CD4-positive, alpha-beta memory T cell (primary cell): Measurements from ENCODE around the gene HLA-DPA1. TPM values are rescaled to one million over a fixed set of nuclear protein-coding genes. Genes with fewer than 3 reads are reported as not detected.

ENCODE experiments used
- CTCF ChIA-PET: fragments of 350-600 bp; sonication (Branson Sonifier 250); formaldehyde crosslinking; loops from one replicate; lab custom pipeline; 2021; ENCODE audit warnings: inconsistent platforms; ENCODE audit not compliant: partially characterized antibody; lab: Charles Lee
- POLR2A ChIA-PET: fragments of 350-600 bp; sonication (Branson Sonifier 250); formaldehyde crosslinking; loops from one replicate; lab custom pipeline; 2021; ENCODE audit not compliant: partially characterized antibody; lab: Charles Lee
- DNase-seq, 5 donors: peaks; one replicate each; pipeline versions ENCODE4 v3.0.0 to v3.0.0-alpha.2; 2020 to 2022; ENCODE audit warnings: mixed read lengths in 1 of 5
- H3K27ac ChIP-seq: one replicate; pipeline ENCODE4 v1.7.0; 2013; ENCODE audit warnings: low read depth, low read length
- H3K27me3 ChIP-seq: 2 replicates; pipeline ENCODE4 v1.7.0; 2013; ENCODE audit warnings: mild to moderate bottlenecking, low read length, moderate library complexity; ENCODE audit not compliant: insufficient read depth
- H3K36me3 ChIP-seq: 2 replicates; pipeline ENCODE4 v1.7.0; 2013; ENCODE audit warnings: mild to moderate bottlenecking, low read length, moderate library complexity; ENCODE audit not compliant: insufficient read depth
- H3K4me1 ChIP-seq: 2 replicates; pipeline ENCODE4 v1.7.0; 2013; ENCODE audit warnings: mild to moderate bottlenecking, low read length, moderate library complexity; ENCODE audit not compliant: insufficient read depth
- H3K4me3 ChIP-seq, 2 donors: one replicate each; pipeline ENCODE4 v1.7.0; 2013; ENCODE audit warnings: low read length in 2 of 2, mild to moderate bottlenecking in 1 of 2
- H3K9me3 ChIP-seq, 2 donors: one replicate each; pipeline ENCODE4 v1.7.0; 2013; ENCODE audit warnings: low read length in 2 of 2, control low read depth in 1 of 2; ENCODE audit not compliant: control insufficient read depth in 1 of 2
- H3K27ac Mint-ChIP-seq, 7 donors: one replicate each; pipeline ENCODE4 v1.8.0; 2020 to 2021; ENCODE audit warnings: mixed read lengths in 7 of 7, mild to moderate bottlenecking in 6 of 7, inconsistent platforms in 3 of 7, moderate library complexity in 3 of 7
- H3K27me3 Mint-ChIP-seq, 2 donors: one replicate each; pipeline ENCODE4 v1.8.0; 2020 to 2021; ENCODE audit warnings: mixed read lengths in 2 of 2
- H3K36me3 Mint-ChIP-seq, 2 donors: one replicate each; pipeline ENCODE4 v1.8.0; 2020 to 2021; ENCODE audit warnings: mixed read lengths in 2 of 2, inconsistent platforms in 1 of 2, mild to moderate bottlenecking in 1 of 2
- H3K4me1 Mint-ChIP-seq, 4 donors: one replicate each; pipeline ENCODE4 v1.8.0; 2020 to 2021; ENCODE audit warnings: mixed read lengths in 4 of 4, mild to moderate bottlenecking in 1 of 4
- H3K4me3 Mint-ChIP-seq, 8 donors: one replicate each; pipeline ENCODE4 v1.8.0; 2020 to 2021; ENCODE audit warnings: mixed read lengths in 8 of 8, mild to moderate bottlenecking in 7 of 8, moderate library complexity in 6 of 8, inconsistent platforms in 3 of 8
- H3K9me3 Mint-ChIP-seq, 8 donors: one replicate each; pipeline ENCODE4 v1.8.0; 2020 to 2021; ENCODE audit warnings: mixed read lengths in 8 of 8, mild to moderate bottlenecking in 5 of 8, inconsistent platforms in 3 of 8, moderate library complexity in 1 of 8
- intact Hi-C: fragments of 100-400 bp; cut with micrococcal nuclease; formaldehyde crosslinking; loops from one replicate; pipeline ENCODE4 v1.15.1; 2023
- polyA plus RNA-seq, 2 donors: library from polyadenylated mRNA; unstranded; fragments of 300-500 nt; fragmentation: Illumina TruSeq; gene quantifications; one replicate each; pipeline ENCODE4 v1.2.3, GENCODE V29; 2021
- total RNA-seq, 2 experiments: library from RNA; stranded (reverse); gene quantifications; one replicate each; pipeline ENCODE4 v1.2.3, GENCODE V29; 2021

The HLA-DPA1 gene
- total and polyA plus RNA-seq, 4 experiments from 2014 or later: 17.0 to 41.6 (median 29.1) TPM

DNA sequence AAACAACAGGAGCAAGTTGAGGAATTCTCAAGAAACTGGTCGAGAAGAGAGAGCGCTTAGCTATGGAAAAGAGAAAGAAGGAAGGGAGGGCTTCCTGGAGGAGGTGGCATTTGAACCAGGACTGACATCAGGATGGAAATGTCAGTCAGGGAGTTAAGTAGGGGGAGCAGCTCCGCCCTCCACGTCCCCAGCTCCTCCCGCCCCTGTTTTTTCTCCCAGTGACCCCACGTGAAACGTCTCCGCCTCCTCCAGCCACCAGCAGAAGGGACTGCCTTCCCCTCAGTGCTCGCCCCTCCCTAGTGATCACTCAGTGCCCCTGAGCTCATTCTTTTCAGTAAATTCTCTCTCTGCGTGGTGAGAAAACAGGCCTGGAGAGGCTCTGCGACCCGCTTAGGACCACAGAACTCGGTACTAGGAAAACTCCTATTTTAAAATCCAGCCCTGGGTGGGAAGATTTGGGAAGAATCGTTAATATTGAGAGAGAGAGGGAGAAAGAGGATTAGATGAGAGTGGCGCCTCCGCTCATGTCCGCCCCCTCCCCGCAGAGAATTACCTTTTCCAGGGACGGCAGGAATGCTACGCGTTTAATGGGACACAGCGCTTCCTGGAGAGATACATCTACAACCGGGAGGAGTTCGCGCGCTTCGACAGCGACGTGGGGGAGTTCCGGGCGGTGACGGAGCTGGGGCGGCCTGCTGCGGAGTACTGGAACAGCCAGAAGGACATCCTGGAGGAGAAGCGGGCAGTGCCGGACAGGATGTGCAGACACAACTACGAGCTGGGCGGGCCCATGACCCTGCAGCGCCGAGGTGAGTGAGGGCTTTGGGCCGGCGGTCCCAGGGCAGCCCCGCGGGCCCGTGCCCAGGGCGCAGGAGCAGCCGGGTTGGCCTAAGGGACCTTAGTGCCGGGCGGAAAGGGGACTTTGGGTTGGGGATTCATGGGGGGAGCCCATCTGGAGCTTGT, 7.0 kb upstream of the HLA-DPA1 start:
- Mint-ChIP-seq H3K4me3 (peak overlapping the region in 4 of 8 donors; percentile 27 to 47 (median 36)), H3K36me3 (peaks cover 0 to 6% of the 10 kb centered on the region in 2 donors), H3K27me3 (peaks cover 3% of the 10 kb centered on the region in 2 donors), H3K27ac (peak overlapping the region in 2 of 7 donors; percentile 66 to 86), H3K4me1 (peaks cover 14 to 46% (median 21%) of the 10 kb centered on the region in 4 donors), H3K9me3 (peaks cover 0 to 2% (median 0%) of the 10 kb centered on the region in 8 donors)
- H3K9me3 ChIP-seq: no peaks in the 10 kb centered on the region
- DNase-seq: no peak
- no peak overlapping the region for H3K4me3 ChIP-seq
- no peak overlapping the region for H3K27ac ChIP-seq
- no peaks in the 10 kb centered on the region for H3K27me3 ChIP-seq
- peaks cover 6% of the 10 kb centered on the region for H3K36me3 ChIP-seq
- CTCF ChIA-PET: interaction anchor here (1.2 to 7.0 kb wide), 4 partner anchors 9 to 87 kb away, joined by 3 to 108 read pairs (median 4); no protein-coding TSS in a partner anchor
- intact Hi-C loops: no loop called here
- POLR2A ChIA-PET: interaction anchor here (0.6 kb wide), 1 partner anchor 367 kb away, joined by 3 read pairs; no protein-coding TSS in a partner anchor
- peaks cover 17% of the 10 kb centered on the region for H3K4me1 ChIP-seq

DNA sequence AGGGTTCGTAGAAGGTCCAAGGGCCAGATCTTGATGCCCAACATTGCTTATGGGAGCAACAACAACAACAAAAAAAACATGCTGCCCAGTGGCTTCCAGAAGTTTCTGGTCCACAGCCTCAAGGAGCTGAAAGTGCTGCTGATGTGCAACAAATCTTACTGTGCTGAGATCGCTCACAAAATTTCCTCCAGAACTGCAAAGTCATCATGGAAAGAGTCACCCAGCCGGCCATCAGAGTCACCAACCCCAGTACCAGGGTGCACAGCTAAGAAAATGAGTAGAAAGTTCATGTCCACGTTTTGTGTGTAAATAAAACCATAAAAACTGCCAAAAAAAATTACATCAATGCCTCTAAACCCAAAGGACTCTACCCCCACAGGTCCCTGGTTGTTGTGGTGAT, 6.1 kb upstream of the HLA-DPA1 start:
- no peak overlapping the region for H3K4me3 ChIP-seq
- POLR2A ChIA-PET: no interaction called here
- H3K27ac Mint-ChIP-seq: peak overlapping the region in 1 of 7 donors; percentile 7

DNA sequence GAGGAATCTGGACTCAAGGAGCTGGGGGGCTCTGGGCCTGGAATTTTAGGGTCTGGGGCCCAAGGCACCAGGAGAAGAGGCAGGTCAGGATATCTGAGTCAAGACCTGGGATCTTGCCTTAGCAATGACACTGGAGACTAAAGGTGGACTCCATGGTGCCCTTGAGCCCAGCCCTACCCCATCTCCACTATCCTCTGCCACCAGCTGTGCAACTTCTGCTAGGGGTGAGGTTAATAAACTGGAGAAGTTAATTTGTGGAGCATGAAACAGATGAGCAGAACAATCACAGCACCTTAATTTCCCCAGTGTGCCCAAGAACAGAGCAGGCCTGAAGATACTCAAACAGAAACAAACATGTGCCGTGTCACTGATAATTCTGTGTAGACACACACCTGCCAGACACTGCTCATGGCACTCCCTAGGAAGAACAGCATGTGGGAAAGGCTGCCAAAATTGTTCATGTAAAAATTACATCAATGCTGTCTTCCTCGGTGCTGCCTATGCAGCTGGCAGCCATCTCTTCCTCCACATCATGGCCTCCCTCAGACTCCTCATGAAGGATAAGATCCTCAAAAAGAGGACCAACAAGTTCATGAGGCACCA, 5.6 kb upstream of the HLA-DPA1 start:
- peaks cover 0 to 2% (median 0%) of the 10 kb centered on the region in 8 donors for H3K9me3 Mint-ChIP-seq
- no peak overlapping the region for H3K4me3 Mint-ChIP-seq
- peaks cover 0 to 1% of the 10 kb centered on the region in 2 donors for H3K36me3 Mint-ChIP-seq
- DNase-seq: no peak
- H3K4me1 Mint-ChIP-seq: peaks cover 17 to 51% (median 26%) of the 10 kb centered on the region in 4 donors
- H3K9me3 ChIP-seq: no peaks in the 10 kb centered on the region
- POLR2A ChIA-PET: no interaction called here
- no peaks in the 10 kb centered on the region for H3K36me3 ChIP-seq
- H3K27me3 Mint-ChIP-seq: peaks cover 2 to 3% of the 10 kb centered on the region in 2 donors
- H3K27ac Mint-ChIP-seq: peak overlapping the region in 1 of 7 donors; percentile 71
- H3K27me3 ChIP-seq: no peaks in the 10 kb centered on the region
- CTCF ChIA-PET: interaction anchor here (1.3 to 7.0 kb wide), 2 partner anchors 41 to 63 kb away, joined by 3 to 108 read pairs; no protein-coding TSS in a partner anchor
- no peak overlapping the region for H3K4me3 ChIP-seq
- no peak overlapping the region for H3K27ac ChIP-seq
- intact Hi-C loops: no loop called here
- H3K4me1 ChIP-seq: peaks cover 24% of the 10 kb centered on the region

More for the DNA sequence above, 6.1 kb upstream of the HLA-DPA1 start:
- Histone ChIP-seq H3K4me1 (peaks cover 24% of the 10 kb centered on the region), H3K9me3 (no peaks in the 10 kb centered on the region), H3K27ac (no peak overlapping the region), H3K27me3 (no peaks in the 10 kb centered on the region), H3K36me3 (no peaks in the 10 kb centered on the region)
- DNase-seq: no peak
- Mint-ChIP-seq H3K4me1 (peaks cover 17 to 51% (median 26%) of the 10 kb centered on the region in 4 donors), H3K4me3 (no peak overlapping the region), H3K9me3 (peaks cover 0 to 2% (median 0%) of the 10 kb centered on the region in 8 donors), H3K27me3 (peaks cover 3% of the 10 kb centered on the region in 2 donors), H3K36me3 (peaks cover 0 to 4% of the 10 kb centered on the region in 2 donors)
- intact Hi-C loops: no loop called here
- CTCF ChIA-PET: interaction anchor here (1.2 to 7.0 kb wide), 4 partner anchors 9 to 86 kb away, joined by 3 to 108 read pairs (median 4); no protein-coding TSS in a partner anchor

DNA sequence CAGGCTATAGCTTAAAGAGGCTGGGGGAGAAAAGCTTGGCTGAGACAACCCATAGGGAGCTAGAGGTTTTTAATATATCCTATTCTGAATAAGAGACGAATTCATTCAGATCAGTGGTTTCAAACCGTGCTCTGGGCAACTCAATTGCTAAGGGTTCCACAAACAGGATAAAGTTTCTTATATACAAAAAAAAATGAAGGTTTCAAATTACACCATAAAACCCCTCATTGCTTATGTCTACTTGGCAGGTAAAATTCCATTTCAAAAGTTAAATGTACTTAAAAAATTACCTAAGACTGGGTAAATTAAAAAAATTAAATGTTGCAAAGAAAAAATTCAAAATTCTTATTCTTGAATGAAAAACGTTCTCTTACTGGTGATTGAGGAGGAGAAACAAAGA, 5.0 kb upstream of the HLA-DPA1 start:
- Histone ChIP-seq H3K36me3 (no peaks in the 10 kb centered on the region), H3K4me3 (no peak overlapping the region), H3K27me3 (no peaks in the 10 kb centered on the region), H3K4me1 (peaks cover 27% of the 10 kb centered on the region), H3K27ac (no peak overlapping the region), H3K9me3 (no peaks in the 10 kb centered on the region)
- CTCF ChIA-PET: interaction anchor here (7.0 kb wide), 1 partner anchor 63 kb away, joined by 108 read pairs; no protein-coding TSS in a partner anchor
- Mint-ChIP-seq H3K9me3 (peaks cover 0 to 2% (median 0%) of the 10 kb centered on the region in 8 donors), H3K27ac (peak overlapping the region in 2 of 7 donors; percentile 6 to 71), H3K27me3 (peaks cover 2 to 3% of the 10 kb centered on the region in 2 donors), H3K4me3 (no peak overlapping the region), H3K36me3 (peaks cover 0 to 1% of the 10 kb centered on the region in 2 donors), H3K4me1 (peaks cover 20 to 55% (median 29%) of the 10 kb centered on the region in 4 donors)
- DNase-seq: no peak
- intact Hi-C loops: no loop called here
- POLR2A ChIA-PET: no interaction called here

DNA sequence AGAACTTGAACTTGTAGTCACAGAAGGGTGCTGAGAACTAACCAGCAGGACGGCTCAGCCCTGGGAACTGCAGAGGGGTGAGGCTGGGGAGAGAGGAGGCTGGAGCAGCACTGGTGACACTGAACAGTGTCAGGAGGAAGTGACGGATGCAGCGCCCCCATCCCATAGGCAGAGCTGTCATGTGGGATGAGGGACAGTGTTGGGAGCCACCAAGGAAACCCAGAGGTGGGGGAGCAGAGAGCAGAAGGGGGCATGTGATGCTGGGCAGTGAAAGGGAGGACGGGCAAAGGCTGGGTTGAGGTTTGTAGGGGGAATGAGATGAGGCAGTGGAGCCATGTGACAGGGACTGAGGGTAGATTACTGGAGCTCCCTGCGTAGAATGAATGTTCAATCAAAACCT, 4.5 kb upstream of the HLA-DPA1 start:
- H3K36me3 Mint-ChIP-seq: peaks cover 0 to 1% of the 10 kb centered on the region in 2 donors

DNA sequence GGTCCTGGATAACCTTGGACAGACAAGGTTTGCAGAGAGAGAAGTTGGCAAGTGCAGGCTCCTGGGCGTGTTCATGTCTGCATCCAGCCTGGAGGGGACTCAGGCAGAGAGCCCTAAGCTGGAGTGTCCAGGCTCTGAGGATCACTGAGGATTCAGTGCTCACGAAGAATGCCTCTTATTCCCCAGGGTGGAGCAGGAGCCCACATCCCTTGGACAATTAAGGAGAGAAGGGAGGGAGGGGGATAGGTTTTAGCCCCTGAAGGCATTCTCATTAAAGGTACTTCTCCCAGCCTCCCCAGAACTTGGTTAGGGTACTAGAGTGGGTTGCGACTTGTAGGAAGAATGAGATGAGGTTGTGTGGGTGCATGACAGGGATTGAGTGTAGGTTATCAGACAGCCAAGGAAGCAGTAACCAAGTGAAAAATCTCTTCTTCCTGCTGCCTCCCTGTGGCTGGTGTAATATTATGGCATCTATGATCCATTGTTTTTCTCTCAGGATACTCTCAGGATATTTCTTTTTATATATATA, 3.0 kb upstream of the HLA-DPA1 start:
- Histone ChIP-seq H3K4me3 (peak overlapping the region; percentile 39 to 79), H3K4me1 (peaks cover 47% of the 10 kb centered on the region), H3K36me3 (no peaks in the 10 kb centered on the region), H3K27ac (peak overlapping the region; percentile 76), H3K27me3 (no peaks in the 10 kb centered on the region), H3K9me3 (no peaks in the 10 kb centered on the region)
- ChIA-PET CTCF (interaction anchor here (1.0 to 1.5 kb wide), 2 partner anchors 9 to 61 kb away, joined by 4 to 12 read pairs; no protein-coding TSS in a partner anchor), POLR2A (interaction anchor here (1.0 to 1.5 kb wide), 4 partner anchors 58 to 223 kb away, joined by 3 to 10 read pairs (median 4); partner anchors contain the start of gene TAP1)
- peaks cover 0 to 2% (median 0%) of the 10 kb centered on the region in 8 donors for H3K9me3 Mint-ChIP-seq
- peaks cover 0 to 1% of the 10 kb centered on the region in 2 donors for H3K36me3 Mint-ChIP-seq
- H3K27me3 Mint-ChIP-seq: peaks cover 2 to 3% of the 10 kb centered on the region in 2 donors
- intact Hi-C loops: no loop called here
- peaks cover 28 to 59% (median 38%) of the 10 kb centered on the region in 4 donors for H3K4me1 Mint-ChIP-seq
- peak overlapping the region in 6 of 7 donors; percentile 34 to 93 (median 78) for H3K27ac Mint-ChIP-seq
- H3K4me3 Mint-ChIP-seq: peak overlapping the region; percentile 70 to 92 (median 87)
- DNase-seq: no peak

More for the DNA sequence above, 4.5 kb upstream of the HLA-DPA1 start:
- DNase-seq: no peak
- no peak overlapping the region for H3K4me3 ChIP-seq
- Mint-ChIP-seq H3K4me3 (peak overlapping the region in 3 of 8 donors; percentile 33 to 81 (median 52)), H3K27me3 (peaks cover 2 to 3% of the 10 kb centered on the region in 2 donors), H3K4me1 (peaks cover 22 to 57% (median 32%) of the 10 kb centered on the region in 4 donors), H3K9me3 (peaks cover 0 to 2% (median 0%) of the 10 kb centered on the region in 8 donors), H3K27ac (peak overlapping the region in 4 of 7 donors; percentile 36 to 73 (median 60))
- CTCF ChIA-PET: interaction anchor here (7.0 kb wide), 1 partner anchor 62 kb away, joined by 108 read pairs; no protein-coding TSS in a partner anchor
- POLR2A ChIA-PET: no interaction called here
- H3K36me3 ChIP-seq: no peaks in the 10 kb centered on the region
- H3K4me1 ChIP-seq: peaks cover 32% of the 10 kb centered on the region
- no peaks in the 10 kb centered on the region for H3K9me3 ChIP-seq
- H3K27me3 ChIP-seq: no peaks in the 10 kb centered on the region
- intact Hi-C loops: no loop called here
- no peak overlapping the region for H3K27ac ChIP-seq
